EH (cell line): ENCODE data around the gene HNRNPAB.
"Not testable (repeated sequence)": the region's sequence is repeated elsewhere in the genome, so short reads cannot be mapped to it uniquely, and the experiment has no call there.

Source experiments
- DNase-seq: peaks from one replicate; pipeline ENCODE4 v3.0.0-alpha.2; 2015; ENCODE audit warnings: low read depth

The HNRNPAB gene

DNA sequence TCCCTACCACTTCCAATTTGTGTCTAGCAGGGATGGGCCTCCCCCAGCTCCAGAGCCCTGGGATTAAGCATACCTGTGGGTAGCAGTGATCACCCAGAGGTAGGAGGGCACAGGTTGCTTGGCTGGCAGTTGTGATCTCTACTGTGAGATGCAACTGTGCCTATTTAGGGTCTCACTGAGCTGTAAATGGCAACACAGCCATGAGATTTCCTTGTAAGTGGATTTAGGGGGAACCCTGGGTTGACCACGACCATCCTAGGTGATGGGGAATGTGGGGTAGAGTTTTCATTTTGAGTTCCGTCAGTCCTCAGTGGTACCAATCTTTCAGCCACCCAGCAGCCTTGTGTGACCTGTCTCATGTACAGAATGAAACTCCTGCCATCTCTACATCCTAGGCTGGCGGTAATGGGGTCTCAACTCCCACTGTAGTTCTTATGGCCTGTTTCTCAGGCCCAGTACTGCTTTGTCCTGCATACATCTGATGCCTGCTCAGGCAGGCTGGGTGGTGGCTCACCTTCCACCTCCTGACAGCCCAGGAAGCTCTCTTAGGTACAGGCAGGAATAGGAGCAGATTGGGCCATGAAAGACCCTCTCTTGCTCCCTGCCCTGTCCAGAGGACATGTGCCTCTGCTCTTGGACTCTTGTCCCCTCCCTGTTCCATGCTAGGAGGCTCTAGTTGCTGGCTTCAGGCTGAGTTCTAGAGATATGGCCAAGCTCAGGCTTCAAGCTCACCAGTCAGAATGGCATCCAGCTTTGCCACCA lies 8.1 kb downstream of the HNRNPAB start:
- no peak for DNase-seq

DNA sequence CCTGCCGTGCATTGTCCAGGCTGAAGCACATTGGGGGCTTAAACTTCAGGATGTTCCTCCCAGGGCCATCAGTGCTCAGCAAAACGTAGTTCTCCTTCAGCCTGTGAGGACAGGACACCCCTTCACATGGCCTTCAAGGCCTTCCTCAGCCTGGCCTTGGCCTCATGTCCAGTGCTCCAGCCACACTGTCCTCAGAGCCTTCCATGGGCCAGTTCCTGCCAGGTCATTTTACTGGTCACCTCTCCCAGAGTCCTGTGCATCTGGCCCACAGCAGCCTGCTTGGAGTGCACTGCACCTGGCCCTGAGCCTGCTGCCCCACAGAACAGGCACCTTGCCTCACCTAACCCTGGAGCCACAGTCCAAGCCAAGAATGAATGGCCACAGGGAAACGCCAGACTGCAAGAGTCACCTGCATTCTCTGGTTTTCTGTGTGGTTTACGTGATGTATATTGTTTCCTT lies 8.7 kb downstream of the HNRNPAB start:
- DNase-seq: no peak

DNA sequence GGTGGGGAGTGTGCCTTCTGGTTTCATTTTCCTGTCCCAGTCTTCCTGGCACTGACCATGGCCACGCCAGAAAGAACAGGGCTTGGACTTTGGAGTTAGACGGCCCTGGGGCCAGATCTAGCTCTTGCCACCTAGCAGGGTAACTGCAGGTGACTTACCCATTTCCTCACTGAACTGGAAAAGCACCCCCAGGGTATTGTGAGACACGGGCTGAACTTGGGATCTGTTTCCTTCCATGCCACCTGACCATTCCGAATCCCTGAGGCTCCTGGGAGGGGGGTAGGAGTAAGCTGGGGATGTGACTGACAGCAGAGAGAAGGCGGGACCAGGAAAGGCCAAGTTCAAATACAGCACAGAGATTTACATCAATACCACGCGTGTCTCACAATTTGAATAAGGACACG lies 9.4 kb downstream of the HNRNPAB start:
- no peak for DNase-seq

- DNase-seq: no peak
Measured at GRCh38 chr5:178214160-178214803, 9.9 kb downstream of the HNRNPAB start.

DNA sequence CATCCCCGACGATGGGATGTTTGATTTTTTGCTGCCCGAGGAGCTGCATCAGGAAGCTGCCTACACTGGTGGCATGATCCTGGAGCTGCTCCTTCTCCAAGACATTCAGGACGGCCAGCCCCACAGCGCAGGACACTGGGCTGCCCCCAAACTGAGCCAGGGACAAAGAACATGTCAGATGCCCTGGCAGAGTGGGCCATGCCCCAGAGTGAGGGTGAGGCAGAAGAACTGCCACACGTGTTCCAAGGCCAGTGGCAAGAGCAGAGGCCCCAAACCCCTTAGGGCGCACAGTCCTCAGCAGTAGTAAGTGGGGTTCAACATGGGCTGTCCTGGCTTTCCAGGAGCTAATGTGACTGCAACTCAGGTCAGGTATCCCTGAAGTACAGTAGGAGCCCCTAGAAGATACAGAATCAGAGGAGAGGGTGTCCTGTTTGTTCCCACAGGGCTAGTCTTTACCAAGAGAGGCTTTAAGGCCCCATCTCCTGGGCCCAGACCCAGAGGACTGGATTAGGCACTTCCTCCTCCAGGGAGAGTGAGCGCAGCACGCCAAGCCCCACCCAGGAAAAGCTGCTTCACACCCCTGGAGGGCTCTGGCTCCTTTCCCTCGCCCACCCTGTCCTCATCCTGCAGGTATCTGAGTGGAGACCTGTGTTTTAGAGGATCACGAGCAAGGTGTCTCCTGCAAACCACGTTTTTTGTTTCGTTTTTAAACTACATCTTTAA lies 11.1 kb downstream of the HNRNPAB start:
- no peak for DNase-seq

DNA sequence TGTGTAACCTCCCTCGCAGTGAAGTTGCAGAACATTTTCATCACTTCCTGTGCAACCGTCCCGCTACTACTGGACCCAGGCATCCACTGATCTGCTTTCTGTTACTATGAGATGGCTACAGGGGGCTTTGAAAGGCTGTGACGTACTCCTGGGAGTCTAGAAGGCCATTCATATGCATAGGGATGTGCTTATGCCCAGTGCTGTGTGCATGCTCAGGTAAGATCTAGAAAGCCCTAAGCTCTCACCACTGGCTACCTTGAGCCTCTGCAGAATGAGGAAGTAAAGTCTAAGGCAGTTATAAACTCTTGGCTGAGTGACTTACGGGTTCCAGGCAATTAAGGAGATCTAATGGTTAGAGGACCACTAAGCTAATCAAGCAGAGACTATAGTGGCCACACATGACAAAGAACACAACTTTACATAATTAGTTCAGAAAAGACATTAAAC lies 11.8 kb downstream of the HNRNPAB start:
- DNase-seq: no peak

DNA sequence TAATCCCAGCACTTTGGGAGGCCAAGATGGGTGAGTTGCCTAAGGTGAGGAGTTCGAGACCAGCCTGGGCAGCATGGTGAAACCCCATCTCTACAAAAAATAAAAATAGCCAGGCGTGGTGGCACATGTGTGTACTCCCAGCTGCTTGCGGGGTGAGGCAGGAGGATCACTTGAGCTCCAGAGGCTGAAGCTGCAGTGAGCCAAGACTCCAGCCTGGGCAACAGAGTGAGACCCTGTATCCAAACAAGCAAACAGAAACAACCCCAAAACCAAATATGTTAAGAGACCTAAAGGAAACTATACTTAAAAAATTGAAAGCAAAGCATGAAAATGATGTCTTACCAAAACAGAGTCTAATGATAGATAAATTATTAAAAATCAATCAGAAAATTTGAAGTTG lies 12.4 kb downstream of the HNRNPAB start:
- no peak for DNase-seq

DNA sequence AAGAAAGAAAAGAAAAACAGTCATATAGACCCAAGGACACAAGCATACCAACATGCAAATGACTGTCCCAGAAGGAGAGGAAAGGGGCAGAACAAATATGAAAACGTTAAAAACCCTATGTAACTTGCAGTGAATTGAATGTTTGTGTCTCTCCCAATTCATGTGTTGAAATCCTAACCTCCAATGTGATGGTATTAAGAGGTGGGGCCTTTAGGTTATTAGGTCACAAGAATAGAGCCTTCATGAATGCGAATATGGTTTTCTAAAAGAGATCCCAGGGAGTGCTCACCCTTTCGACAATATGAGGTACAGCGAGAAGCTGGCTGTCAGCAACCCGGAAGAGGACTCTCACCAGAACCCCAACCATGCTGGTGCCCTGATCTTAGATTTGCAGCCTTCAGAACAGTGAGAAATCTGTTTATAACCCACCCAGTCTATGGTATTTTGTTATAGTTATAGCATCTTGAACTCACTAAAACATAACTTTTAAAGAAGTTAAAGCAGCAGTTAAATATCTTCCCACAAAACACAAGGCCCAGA lies 14.0 kb downstream of the HNRNPAB start:
- no peak for DNase-seq

GRCh38 chr5:178218827-178219226 lies 14.5 kb downstream of the HNRNPAB start:
- DNase-seq: no peak

DNA sequence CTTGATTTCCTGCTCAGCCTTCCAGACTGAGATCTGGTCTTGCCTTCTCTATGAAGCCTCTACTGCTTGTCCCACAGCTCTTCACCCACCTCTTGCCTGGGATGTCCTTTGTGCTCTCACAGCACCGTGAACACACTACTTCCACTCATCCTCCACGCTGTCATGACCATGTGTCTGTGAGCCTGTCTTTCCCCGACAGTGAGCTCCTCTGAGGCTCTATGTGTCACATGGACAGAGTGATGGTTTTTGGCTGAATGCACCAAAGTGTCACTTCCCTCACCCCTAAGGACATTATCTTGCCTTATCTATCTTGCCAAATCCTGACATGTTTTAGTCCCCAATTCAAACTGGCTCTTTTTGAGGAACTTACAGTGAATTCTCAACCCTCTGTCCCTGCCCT lies 16.9 kb downstream of the HNRNPAB start:
- no peak for DNase-seq

DNA sequence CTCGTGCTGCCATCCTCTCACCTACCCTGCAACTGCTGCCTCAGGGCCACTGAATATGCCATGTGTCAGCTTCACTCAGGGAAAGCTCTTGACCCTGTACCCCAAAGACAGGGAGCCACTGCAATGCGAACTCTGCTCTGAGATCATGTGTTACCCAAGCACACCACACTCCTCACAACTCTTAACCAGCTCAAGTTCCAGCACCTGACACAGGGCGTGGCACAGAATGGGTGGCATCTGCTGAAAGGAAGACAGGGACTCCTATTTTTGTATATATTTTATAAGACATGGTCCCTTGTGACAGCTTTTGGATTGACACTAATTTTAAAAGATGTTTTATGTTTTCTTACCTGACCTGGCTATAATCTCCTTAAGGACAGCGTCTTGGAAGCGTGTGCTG lies 17.5 kb downstream of the HNRNPAB start:
- no peak for DNase-seq

GRCh38 chr5:178222292-178222691 lies 18.0 kb downstream of the HNRNPAB start:
- DNase-seq: no peak

GRCh38 chr5:178223196-178223773 lies 19.0 kb downstream of the HNRNPAB start:
- DNase-seq: no peak

GRCh38 chr5:178223828-178224335 lies 19.5 kb downstream of the HNRNPAB start:
- no peak for DNase-seq

- DNase-seq: no peak
Measured at GRCh38 chr5:178224403-178224802, 20.1 kb downstream of the HNRNPAB start.

GRCh38 chr5:178225174-178225573 lies 20.8 kb downstream of the HNRNPAB start:
- no peak for DNase-seq

- DNase-seq: no peak
Measured at GRCh38 chr5:178227138-178227659, 22.9 kb downstream of the HNRNPAB start.

DNA sequence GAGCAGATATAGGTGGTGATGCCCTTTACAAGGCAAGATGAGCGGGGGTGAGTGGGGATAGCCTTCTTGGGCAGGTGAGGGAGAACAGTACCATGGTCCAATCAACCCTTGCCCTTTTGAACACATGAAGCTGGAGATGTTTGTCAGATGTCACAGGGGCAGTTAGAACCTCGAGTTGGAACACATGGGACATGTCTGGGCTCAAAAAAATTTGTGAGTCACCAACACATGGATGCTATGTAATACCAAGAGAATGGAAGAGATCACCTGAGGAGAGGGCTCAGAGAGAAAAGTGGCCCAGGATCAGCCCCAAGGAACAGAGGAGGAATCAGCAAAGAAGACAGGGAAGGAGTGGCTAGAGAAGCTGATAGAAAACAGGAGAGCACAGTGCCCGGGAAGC lies 23.6 kb downstream of the HNRNPAB start:
- no peak for DNase-seq

- DNase-seq: no peak
Measured at GRCh38 chr5:178228609-178229008, 24.3 kb downstream of the HNRNPAB start.

GRCh38 chr5:178229111-178229510 lies 24.8 kb downstream of the HNRNPAB start:
- DNase-seq: not testable (repeated sequence)

- DNase-seq: no peak
Measured at GRCh38 chr5:178229861-178230260, 25.5 kb downstream of the HNRNPAB start.
